Testis (tissue), 2 donors: Measurements from ENCODE around the gene MLXIP.

Source experiments
- POLR2A ChIP-seq: fragments of 450-650 bp; IDR thresholded peaks from one replicate; pipeline ENCODE4 v1.6.1; 2017; ENCODE audit warnings: antibody characterized with exemption, mild to moderate bottlenecking, moderate library complexity
- TF ChIP-seq, protein P1 (sequence below), 3 experiments: fragments of 450-650 bp in 2 of 3; fragments of 200-600 bp in 1 of 3; sonication (generic) in 1 of 3; IDR thresholded peaks; one replicate each; pipeline ENCODE4 v1.5.1; 2016 to 2019; ENCODE audit warnings: antibody characterized with exemption in 3 of 3, mild to moderate bottlenecking in 2 of 3, moderate library complexity in 1 of 3

- TF ChIP-seq POLR2A: no peak
- TF ChIP-seq, protein P1, sequence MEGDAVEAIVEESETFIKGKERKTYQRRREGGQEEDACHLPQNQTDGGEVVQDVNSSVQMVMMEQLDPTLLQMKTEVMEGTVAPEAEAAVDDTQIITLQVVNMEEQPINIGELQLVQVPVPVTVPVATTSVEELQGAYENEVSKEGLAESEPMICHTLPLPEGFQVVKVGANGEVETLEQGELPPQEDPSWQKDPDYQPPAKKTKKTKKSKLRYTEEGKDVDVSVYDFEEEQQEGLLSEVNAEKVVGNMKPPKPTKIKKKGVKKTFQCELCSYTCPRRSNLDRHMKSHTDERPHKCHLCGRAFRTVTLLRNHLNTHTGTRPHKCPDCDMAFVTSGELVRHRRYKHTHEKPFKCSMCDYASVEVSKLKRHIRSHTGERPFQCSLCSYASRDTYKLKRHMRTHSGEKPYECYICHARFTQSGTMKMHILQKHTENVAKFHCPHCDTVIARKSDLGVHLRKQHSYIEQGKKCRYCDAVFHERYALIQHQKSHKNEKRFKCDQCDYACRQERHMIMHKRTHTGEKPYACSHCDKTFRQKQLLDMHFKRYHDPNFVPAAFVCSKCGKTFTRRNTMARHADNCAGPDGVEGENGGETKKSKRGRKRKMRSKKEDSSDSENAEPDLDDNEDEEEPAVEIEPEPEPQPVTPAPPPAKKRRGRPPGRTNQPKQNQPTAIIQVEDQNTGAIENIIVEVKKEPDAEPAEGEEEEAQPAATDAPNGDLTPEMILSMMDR (IDR thresholded peaks at IDR 0.05): no peak
Measured at GRCh38 chr12:122042910-122043309, 35.6 kb upstream of the MLXIP start.
